KBM-7 (cell line): ENCODE results near the gene RNF103.
A peak's percentile ranks its signal among the peaks of the same experiment; 100 is the strongest.
"Not testable (repeated sequence)": the region's sequence is repeated elsewhere in the genome, so short reads cannot be mapped to it uniquely, and the experiment has no call there.

Experiments used
- DNase-seq: peaks from one replicate; pipeline ENCODE4 v3.0.0-alpha.2; 2015
- in situ Hi-C: fragments of 300-500 bp; cut with MboI; formaldehyde crosslinking; loops from 2 replicates; pipeline ENCODE4 v1.14.3; 2020; ENCODE audit warnings: low sequenced_read_pairs, low pct_unique_long_range_greater_than_20kb, mixed read lengths

Gene RNF103

GRCh38 chr2:86623494-86624266 lies at the start of gene RNF103:
Gene RNF103 (minus strand): TSS chr2:86623865. CDS start chr2:86622886, 979 bp downstream.
- in situ Hi-C loops, result no loop called here

GRCh38 chr2:86673011-86673410 lies 49.3 kb upstream of the RNF103 start:
- in situ Hi-C loops, result no loop called here
- no peak for DNase-seq

More at GRCh38 chr2:86623494-86624266, at the start of gene RNF103:
- peak; percentile 85 for DNase-seq

GRCh38 chr2:86672027-86672545 lies 48.4 kb upstream of the RNF103 start:
- in situ Hi-C loops, result no loop called here

GRCh38 chr2:86671337-86671981 lies 47.8 kb upstream of the RNF103 start:
- in situ Hi-C loops, result no loop called here
- no peak for DNase-seq

More at GRCh38 chr2:86672027-86672545, 48.4 kb upstream of the RNF103 start:
- DNase-seq, result no peak

GRCh38 chr2:86669323-86669722 lies 45.7 kb upstream of the RNF103 start:
- DNase-seq, in situ Hi-C loops: not testable (repeated sequence)

GRCh38 chr2:86661333-86661732 lies 37.7 kb upstream of the RNF103 start:
- DNase-seq, result no peak
- in situ Hi-C loops, result no loop called here

DNA sequence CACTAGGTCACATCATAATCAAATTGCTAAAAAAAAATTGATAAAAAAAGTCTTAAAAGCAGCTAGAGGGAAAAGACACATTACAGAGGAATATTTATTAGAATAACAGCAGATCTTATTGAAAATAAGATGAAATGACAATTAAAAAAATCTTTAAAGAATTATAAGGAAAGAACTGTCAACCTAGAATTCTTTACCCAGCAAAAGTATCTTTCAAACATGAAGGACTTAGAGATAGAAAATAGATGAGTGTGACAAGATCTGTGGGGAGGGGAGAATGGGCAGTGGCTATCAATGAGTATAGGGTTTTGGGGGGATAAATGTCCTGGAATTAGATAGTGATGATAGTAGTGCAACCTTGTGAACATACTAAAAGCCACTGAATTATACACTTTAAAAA lies 26.5 kb upstream of the RNF103 start:
- DNase-seq, result no peak
- in situ Hi-C loops, result no loop called here

DNA sequence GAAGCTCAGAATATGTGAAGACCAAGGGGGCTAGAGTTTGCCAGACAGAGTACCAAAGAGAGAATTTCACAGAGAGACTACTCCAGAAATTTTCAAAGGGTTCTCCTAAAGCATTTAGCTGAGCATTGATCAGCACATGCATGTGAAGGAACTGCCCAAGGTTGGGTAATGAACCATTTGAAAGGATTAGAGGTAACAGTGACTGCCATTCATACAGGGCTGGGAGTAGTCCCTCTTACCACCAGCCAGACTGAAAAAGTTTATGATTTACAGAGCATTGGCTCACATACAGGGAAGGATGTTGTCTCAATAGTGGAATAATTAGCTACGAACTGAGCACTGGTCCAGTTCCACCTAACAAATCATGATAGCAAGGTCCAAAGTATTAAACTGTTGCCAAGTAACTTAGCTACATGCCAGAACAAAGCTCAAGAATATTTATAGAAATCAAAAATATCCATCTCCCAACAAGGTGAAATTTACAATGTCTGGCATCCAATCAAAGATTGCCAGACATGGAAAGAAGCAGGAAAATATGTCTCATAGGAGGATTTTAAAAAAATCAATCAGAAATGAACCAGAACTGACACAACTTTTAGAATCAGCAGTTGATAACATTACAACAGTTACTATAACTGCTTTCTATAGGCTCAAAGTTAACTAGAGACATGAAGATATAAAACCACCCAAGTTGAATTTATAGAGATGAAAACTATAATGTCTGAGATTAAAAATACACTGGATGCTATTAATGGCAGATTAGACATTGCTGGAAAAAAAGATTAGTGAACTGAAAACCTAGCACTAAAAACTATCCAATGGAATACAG lies 25.7 kb upstream of the RNF103 start:
- in situ Hi-C loops, result no loop called here
- DNase-seq, result no peak

GRCh38 chr2:86648681-86649080 lies 25.0 kb upstream of the RNF103 start:
- in situ Hi-C loops, result no loop called here
- DNase-seq, result no peak

DNA sequence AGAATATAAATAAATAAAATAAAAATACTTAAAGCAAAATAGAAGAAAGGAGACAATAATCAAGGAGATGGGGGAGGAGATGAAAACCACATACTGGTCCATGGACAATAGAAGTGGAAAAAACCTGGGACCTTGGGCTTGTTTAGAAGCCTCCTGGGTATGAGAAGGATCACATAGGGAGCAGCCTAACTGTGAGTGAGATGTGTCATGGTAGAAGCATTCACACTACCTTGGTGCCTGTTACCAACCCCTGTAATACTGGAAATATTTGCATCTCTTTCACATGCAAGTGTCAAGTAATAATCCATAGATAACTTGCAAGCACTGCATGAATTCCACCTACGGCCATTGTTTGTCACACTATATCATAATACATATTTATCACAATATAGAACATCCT lies 23.2 kb upstream of the RNF103 start:
- in situ Hi-C loops, result no loop called here
- no peak for DNase-seq

DNA sequence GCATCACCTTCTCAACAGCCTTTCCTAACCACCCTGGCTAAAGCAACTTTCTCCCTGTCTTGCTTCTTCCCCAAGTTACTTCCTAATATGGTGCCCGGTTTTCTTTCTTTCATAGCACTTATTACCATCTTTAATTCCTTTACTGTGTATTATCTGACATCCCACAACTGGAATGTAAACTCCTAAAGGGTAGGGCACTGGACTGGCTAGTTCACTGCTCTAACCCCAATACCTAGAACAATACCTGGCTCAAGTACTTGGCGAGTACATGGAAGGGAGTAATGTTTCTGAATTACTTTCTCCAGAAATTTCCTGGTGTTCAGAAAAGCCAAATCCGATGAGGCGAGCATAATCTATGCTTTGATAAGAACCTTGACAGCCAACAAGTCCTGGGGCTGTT lies 22.7 kb upstream of the RNF103 start:
- no peak for DNase-seq
- in situ Hi-C loops, result no loop called here

- in situ Hi-C loops, result no loop called here
- DNase-seq, result no peak
Measured at GRCh38 chr2:86645752-86646151, 22.1 kb upstream of the RNF103 start.

- no peak for DNase-seq
- in situ Hi-C loops, result no loop called here
Measured at GRCh38 chr2:86638712-86639111, 15.0 kb upstream of the RNF103 start.

DNA sequence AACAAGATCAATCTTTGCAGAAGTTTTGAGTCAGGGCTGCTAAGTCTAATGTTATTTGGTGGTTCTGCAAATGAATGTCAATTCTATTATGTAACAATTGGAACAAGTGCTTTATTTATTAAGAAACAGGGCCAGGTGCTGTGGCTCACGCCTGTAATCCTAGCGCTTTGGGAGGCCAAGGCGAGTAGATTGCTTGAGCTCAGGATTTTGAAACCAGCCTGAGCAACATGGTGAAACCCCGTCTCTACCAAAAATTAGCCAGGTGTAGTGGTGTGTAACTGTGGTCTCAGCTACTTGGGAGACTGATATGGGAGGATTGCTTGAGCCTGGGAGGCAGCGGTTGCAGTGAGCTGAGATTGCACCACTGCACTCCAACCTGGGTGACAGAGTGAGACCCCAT lies 13.2 kb upstream of the RNF103 start:
- DNase-seq, result no peak
- in situ Hi-C loops, result no loop called here

DNA sequence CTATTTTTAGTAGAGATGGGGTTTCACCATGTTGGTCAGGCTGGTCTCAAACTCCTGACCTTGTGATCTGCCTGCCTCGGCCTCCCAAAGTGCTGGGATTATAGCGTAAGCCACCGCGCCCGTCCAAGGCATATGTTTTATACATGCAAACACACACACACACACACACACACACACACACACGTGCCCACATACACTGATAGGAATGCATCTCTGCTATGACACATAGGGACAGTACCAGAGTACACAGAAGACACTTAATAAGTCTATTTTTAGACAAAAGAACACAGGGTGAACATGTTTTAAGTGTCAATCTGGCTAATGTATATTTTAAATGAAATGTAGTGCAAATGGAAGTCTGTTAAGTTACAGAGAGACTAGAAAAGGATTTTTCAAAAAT lies 10.7 kb upstream of the RNF103 start:
- DNase-seq, result no peak

GRCh38 chr2:86633155-86633651 lies 9.5 kb upstream of the RNF103 start:
- in situ Hi-C loops, result no loop called here
- DNase-seq, result no peak

More for the DNA sequence above, 10.7 kb upstream of the RNF103 start:
- in situ Hi-C loops, result no loop called here

DNA sequence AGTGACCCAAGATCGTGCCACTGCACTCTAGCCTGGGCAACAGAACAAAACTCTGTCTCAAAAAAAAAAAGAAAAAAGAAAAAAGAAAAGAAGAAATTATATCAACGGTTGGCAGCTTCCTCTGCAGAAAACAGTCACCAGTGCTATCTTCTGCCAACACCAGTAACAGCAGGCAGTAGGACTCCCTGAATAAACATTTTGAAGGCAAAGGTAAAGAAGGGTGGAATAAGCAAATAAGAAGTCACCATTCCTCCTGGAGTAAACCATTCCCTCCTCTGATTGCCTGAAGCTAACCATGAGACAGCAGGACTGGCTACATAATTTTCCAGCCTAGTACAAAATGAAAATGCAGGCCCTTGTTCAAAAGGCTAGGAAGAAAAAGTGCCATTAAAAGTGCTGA lies 9.0 kb upstream of the RNF103 start:
- in situ Hi-C loops, result no loop called here
- no peak for DNase-seq

DNA sequence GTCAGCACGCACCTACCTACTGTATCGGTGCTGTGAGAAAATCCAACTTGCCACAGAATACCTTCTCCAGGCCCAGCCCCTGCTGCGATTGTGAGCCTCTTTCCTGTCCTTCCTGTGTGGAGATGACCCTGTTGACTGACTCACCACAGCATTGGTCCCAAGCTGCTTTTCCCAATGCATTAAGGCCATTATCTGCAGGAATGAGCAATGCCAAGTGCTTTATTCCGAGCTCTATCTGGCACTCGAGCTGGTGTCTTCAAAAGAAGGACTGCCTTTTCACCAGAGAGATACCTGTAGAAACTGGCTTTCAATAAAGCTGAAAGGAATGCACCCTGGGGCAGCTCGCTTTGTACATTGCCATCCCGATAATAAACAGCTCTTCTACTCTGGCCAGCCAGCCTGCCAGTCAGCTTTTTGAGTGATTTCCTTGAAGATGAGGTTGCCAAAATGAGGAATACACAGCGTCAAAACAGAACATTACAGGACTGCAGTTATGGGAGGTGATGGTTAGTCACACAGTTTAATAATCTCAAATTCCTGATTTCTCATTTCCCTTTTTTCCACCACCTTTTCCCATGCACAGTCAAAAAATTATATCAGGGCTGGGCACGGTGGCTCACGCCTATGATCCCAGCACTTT lies 8.3 kb upstream of the RNF103 start:
- in situ Hi-C loops, result no loop called here

DNA sequence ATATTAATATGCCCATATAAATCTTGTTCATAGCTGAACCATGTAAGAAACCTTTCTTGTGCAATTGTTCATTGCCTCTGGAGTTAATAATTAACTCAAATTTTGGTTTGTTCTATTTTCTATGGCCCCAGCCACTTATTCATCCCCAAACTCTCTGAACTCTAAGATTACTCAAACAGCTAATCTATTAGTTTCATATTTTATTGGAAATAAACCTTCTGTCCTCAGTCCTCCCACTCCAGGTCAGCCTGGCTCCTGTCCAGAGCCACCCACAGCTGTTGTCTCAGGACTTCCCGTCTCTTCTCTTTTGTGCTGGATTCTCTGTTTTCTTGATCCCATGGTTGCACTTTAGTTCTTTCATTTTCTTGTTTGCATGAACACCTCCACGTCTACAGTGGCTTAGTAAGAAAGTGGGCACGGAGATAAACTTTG lies 4.4 kb upstream of the RNF103 start:
- in situ Hi-C loops, result no loop called here
- DNase-seq, result no peak

More for the DNA sequence above, 8.3 kb upstream of the RNF103 start:
- no peak for DNase-seq
